H9 (cell line): ENCODE data around the gene TMEM141. TPM values are rescaled to one million over a fixed set of nuclear protein-coding genes. Genes with fewer than 3 reads are reported as not detected.

ENCODE experiments used
- DNase-seq: peaks from one replicate; pipeline ENCODE4 v3.0.0-alpha.2; 2017
- H2AFZ ChIP-seq: one replicate; pipeline ENCODE4 v1.6.1; 2013; ENCODE audit warnings: mild to moderate bottlenecking, low read length, control low read depth, moderate library complexity
- H2AK5ac ChIP-seq: 2 replicates; pipeline ENCODE4 v1.6.1; 2013; ENCODE audit warnings: low read length, control low read depth, mixed read lengths; ENCODE audit not compliant: insufficient read length
- H2BK120ac ChIP-seq: one replicate; pipeline ENCODE4 v1.6.1; 2013; ENCODE audit warnings: low read depth, mild to moderate bottlenecking, low read length, control low read depth, inconsistent platforms; ENCODE audit not compliant: poor library complexity, severe bottlenecking
- H2BK12ac ChIP-seq: 2 replicates; pipeline ENCODE4 v1.6.1; 2013; ENCODE audit warnings: low read length, control low read depth, mixed read lengths, low read depth; ENCODE audit not compliant: insufficient read length
- H2BK15ac ChIP-seq: 2 replicates; pipeline ENCODE4 v1.6.1; 2013; ENCODE audit warnings: low read depth, low read length, control low read depth
- H2BK20ac ChIP-seq: one replicate; pipeline ENCODE4 v1.6.1; 2013; ENCODE audit warnings: low read depth, mild to moderate bottlenecking, low read length, control low read depth, inconsistent platforms; ENCODE audit not compliant: poor library complexity, severe bottlenecking
- H2BK5ac ChIP-seq: 2 replicates; pipeline ENCODE4 v1.6.1; 2013; ENCODE audit warnings: low read length, control low read depth, mixed read lengths; ENCODE audit not compliant: insufficient read length
- H3K14ac ChIP-seq: 2 replicates; pipeline ENCODE4 v1.6.1; 2013; ENCODE audit warnings: low read length, control low read depth; ENCODE audit not compliant: insufficient read depth
- H3K18ac ChIP-seq: 2 replicates; pipeline ENCODE4 v1.6.1; 2013; ENCODE audit warnings: low read depth, mild to moderate bottlenecking, mixed read lengths, low read length, control low read depth; ENCODE audit not compliant: insufficient read length
- H3K23ac ChIP-seq: 2 replicates; pipeline ENCODE4 v1.6.1; 2013; ENCODE audit warnings: low read length, control low read depth, mixed read lengths, low read depth; ENCODE audit not compliant: insufficient read length
- H3K23me2 ChIP-seq: 2 replicates; pipeline ENCODE4 v1.6.1; 2013; ENCODE audit warnings: low read depth, mild to moderate bottlenecking, mixed read lengths, low read length, control low read depth; ENCODE audit not compliant: insufficient read length, poor library complexity, severe bottlenecking
- H3K27ac ChIP-seq: 2 replicates; pipeline ENCODE4 v1.5.1; 2013; ENCODE audit warnings: low read length, control low read depth, mixed read lengths, low read depth; ENCODE audit not compliant: insufficient read length
- H3K27me3 ChIP-seq: 2 replicates; pipeline ENCODE4 v1.6.1; 2013; ENCODE audit warnings: low read length, control low read depth, inconsistent platforms; ENCODE audit not compliant: insufficient read depth
- H3K4ac ChIP-seq: 2 replicates; pipeline ENCODE4 v1.6.1; 2013; ENCODE audit warnings: low read depth, mild to moderate bottlenecking, control low read depth, inconsistent platforms, low read length, moderate library complexity
- H3K4me1 ChIP-seq: 2 replicates; pipeline ENCODE4 v1.6.1; 2013; ENCODE audit warnings: low read length, control low read depth, inconsistent platforms; ENCODE audit not compliant: insufficient read depth
- H3K4me2 ChIP-seq: 2 replicates; pipeline ENCODE4 v1.6.1; 2013; ENCODE audit warnings: low read length, control low read depth, mixed read lengths; ENCODE audit not compliant: insufficient read length, insufficient read depth
- H3K56ac ChIP-seq: 2 replicates; pipeline ENCODE4 v1.6.1; 2013; ENCODE audit warnings: low read depth, mild to moderate bottlenecking, mixed read lengths, low read length, control low read depth; ENCODE audit not compliant: insufficient read length
- H3K79me1 ChIP-seq: 2 replicates; pipeline ENCODE4 v1.6.1; 2013; ENCODE audit warnings: low read depth, mild to moderate bottlenecking, moderate library complexity, low read length, control low read depth, inconsistent platforms; ENCODE audit not compliant: insufficient read depth, poor library complexity, severe bottlenecking
- H3K79me2 ChIP-seq: 2 replicates; pipeline ENCODE4 v1.6.1; 2013; ENCODE audit warnings: low read length, control low read depth, inconsistent platforms; ENCODE audit not compliant: insufficient read depth
- H3K9ac ChIP-seq: 2 replicates; pipeline ENCODE4 v1.6.1; 2013; ENCODE audit warnings: low read length, control low read depth, mixed read lengths; ENCODE audit not compliant: insufficient read length; ENCODE audit errors: extremely low read depth
- H3K9me3 ChIP-seq: one replicate; pipeline ENCODE4 v1.6.1; 2013; ENCODE audit warnings: low read depth, low read length, inconsistent platforms; ENCODE audit not compliant: control insufficient read depth
- H3T11ph ChIP-seq: one replicate; pipeline ENCODE4 v1.6.1; 2013; ENCODE audit warnings: mild to moderate bottlenecking, low read length, control low read depth, inconsistent platforms
- H4K20me1 ChIP-seq: one replicate; pipeline ENCODE4 v1.6.1; 2013; ENCODE audit not compliant: control insufficient read depth, insufficient read length, insufficient read depth
- H4K5ac ChIP-seq: 2 replicates; pipeline ENCODE4 v1.6.1; 2013; ENCODE audit warnings: low read depth, mild to moderate bottlenecking, mixed read lengths, low read length, control low read depth; ENCODE audit not compliant: insufficient read length
- H4K8ac ChIP-seq: replicated peaks from 2 replicates; pipeline ENCODE4 v1.6.1; 2013; ENCODE audit warnings: low read length, control low read depth, mixed read lengths, low read depth; ENCODE audit not compliant: insufficient read length
- H4K91ac ChIP-seq: 2 replicates; pipeline ENCODE4 v1.6.1; 2013; ENCODE audit warnings: low read depth, mild to moderate bottlenecking, moderate library complexity, mixed read lengths, low read length, control low read depth; ENCODE audit not compliant: insufficient read length
- H3K27ac Mint-ChIP-seq, 3 experiments: 2 replicates in 2 of 3; 3 replicates in 1 of 3; pipeline ENCODE4 v1.8.0; 2020 to 2021; ENCODE audit warnings: mixed read lengths in 3 of 3, mild to moderate bottlenecking in 1 of 3, moderate library complexity in 1 of 3
- H3K27me3 Mint-ChIP-seq: 2 replicates; pipeline ENCODE4 v1.8.0; 2021; ENCODE audit warnings: low read depth, mild to moderate bottlenecking, moderate library complexity, mixed read lengths
- H3K36me3 Mint-ChIP-seq, 3 experiments: 2 replicates in 2 of 3; 3 replicates in 1 of 3; pipeline ENCODE4 v1.8.0; 2020 to 2021; ENCODE audit warnings: low read depth in 3 of 3, mixed read lengths in 3 of 3; ENCODE audit not compliant: insufficient read depth in 1 of 3
- H3K4me1 Mint-ChIP-seq, 2 experiments: 2 replicates each; pipeline ENCODE4 v1.8.0; 2020; ENCODE audit warnings: mixed read lengths in 2 of 2
- H3K4me3 Mint-ChIP-seq, 2 experiments: 2 replicates in 1 of 2; 3 replicates in 1 of 2; pipeline ENCODE4 v1.8.0; 2020 to 2021; ENCODE audit warnings: mild to moderate bottlenecking in 2 of 2, mixed read lengths in 2 of 2, moderate library complexity in 1 of 2
- H3K9me3 Mint-ChIP-seq, 2 experiments: 2 replicates in 1 of 2; 3 replicates in 1 of 2; pipeline ENCODE4 v1.8.0; 2020; ENCODE audit warnings: mild to moderate bottlenecking in 2 of 2, mixed read lengths in 2 of 2, moderate library complexity in 1 of 2
- CTCF ChIP-seq: fragments of 200-600 bp; sonication (generic); conservative IDR thresholded peaks from 3 replicates; pipeline ENCODE4 v1.8.0; 2021; ENCODE audit warnings: antibody characterized with exemption, mild to moderate bottlenecking
- WGBS: extraction: QIAGEN DNeasy Blood & Tissue Kit; methylation state at CpG from one replicate; pipeline ENCODE4 v1.1.7; 2013; ENCODE audit warnings: missing lambda C conversion rate, low lambda C conversion rate, mixed read lengths; ENCODE audit not compliant: insufficient read length; ENCODE audit errors: extremely low coverage; 5-methylcytosine and 5-hydroxymethylcytosine counted together
- total RNA-seq: library from RNA; stranded (reverse); gene quantifications from 2 replicates; pipeline ENCODE4 v1.2.1, GENCODE V29; 2021

The TMEM141 gene
- total RNA-seq, 1 experiment from 2014 or later = 55.2 TPM

- Histone ChIP-seq H3K23ac (no peak overlapping the region), H2AK5ac (no peak overlapping the region), H2AFZ (no peak overlapping the region), H3K9ac (no peak overlapping the region), H3T11ph (no peak overlapping the region), H3K4ac (no peak overlapping the region), H3K4me2 (no peak overlapping the region), H2BK20ac (no peak overlapping the region), H4K20me1 (no peaks in the 10 kb centered on the region), H3K14ac (no peak overlapping the region; the same call in 1 of the 2 replicates), H3K79me2 (peaks cover 4% of the 10 kb centered on the region; the same call in 1 of the 2 replicates), H3K9me3 (no peaks in the 10 kb centered on the region), H4K8ac (no peak overlapping the region), H3K79me1 (peaks cover 4% of the 10 kb centered on the region), H2BK12ac (no peak overlapping the region), H3K4me1 (no peaks in the 10 kb centered on the region), H3K23me2 (no peaks in the 10 kb centered on the region), H4K5ac (no peak overlapping the region), H2BK15ac (no peak overlapping the region), H3K56ac (no peak overlapping the region), H3K27ac (no peak overlapping the region), H3K27me3 (no peaks in the 10 kb centered on the region), H4K91ac (no peak overlapping the region), H2BK120ac (no peak overlapping the region), H2BK5ac (no peak overlapping the region), H3K18ac (no peak overlapping the region)
- peaks cover 0 to 11% of the 10 kb centered on the region in 2 experiments; a peak in 2 of 4 replicates for H3K4me1 Mint-ChIP-seq
- H3K27me3 Mint-ChIP-seq = no peaks in the 10 kb centered on the region
- H3K27ac Mint-ChIP-seq = no peak overlapping the region
- no peaks in the 10 kb centered on the region for H3K9me3 Mint-ChIP-seq
- peaks cover 11 to 53% (median 52%) of the 10 kb centered on the region in 3 experiments; a peak in 6 of 7 replicates for H3K36me3 Mint-ChIP-seq
- no peak for TF ChIP-seq CTCF
- no peak for DNase-seq
- H3K4me3 Mint-ChIP-seq = no peak overlapping the region
- WGBS = no CpG with 5 or more reads among the region's 24 CpGs
Measured at GRCh38 chr9:136826703-136827582, 35.8 kb downstream of the TMEM141 start.
